Activated CD4-positive, alpha-beta T cell treated with anti-CD3 and anti-CD28 coated beads, Interleukin-2, amount 10 ng/mL, durations not matched to agents 24 days and 14 days (primary cell): ENCODE data around the gene SLCO3A1. TPM values are rescaled to one million over a fixed set of nuclear protein-coding genes. Genes with fewer than 3 reads are reported as not detected.
A peak's percentile ranks its signal among the peaks of the same experiment; 100 is the strongest.

Source experiments
- DNase-seq: peaks from one replicate; pipeline ENCODE4 v3.0.0; 2022
- H3K27ac Mint-ChIP-seq: one replicate; pipeline ENCODE4 v1.8.0; 2022; ENCODE audit warnings: mild to moderate bottlenecking, mixed read lengths
- H3K27me3 Mint-ChIP-seq: one replicate; pipeline ENCODE4 v1.8.0; 2022; ENCODE audit warnings: mixed read lengths
- H3K36me3 Mint-ChIP-seq: one replicate; pipeline ENCODE4 v1.8.0; 2022; ENCODE audit warnings: low read depth, mild to moderate bottlenecking, mixed read lengths
- H3K4me1 Mint-ChIP-seq: one replicate; pipeline ENCODE4 v1.8.0; 2021; ENCODE audit warnings: mixed read lengths
- H3K4me3 Mint-ChIP-seq: one replicate; pipeline ENCODE4 v1.8.0; 2022; ENCODE audit warnings: mild to moderate bottlenecking, moderate library complexity, mixed read lengths
- H3K9me3 Mint-ChIP-seq: one replicate; pipeline ENCODE4 v1.8.0; 2021; ENCODE audit warnings: mixed read lengths
- intact Hi-C: fragments of 100-400 bp; cut with micrococcal nuclease; formaldehyde crosslinking; loops from one replicate; pipeline ENCODE4 v1.15.1; 2023
- total RNA-seq: library from RNA; stranded (reverse); gene quantifications from 2 replicates; pipeline ENCODE4 v1.2.3, GENCODE V29; 2022

Gene SLCO3A1
- total RNA-seq, 1 donor from 2014 or later = 16.3 TPM

- Mint-ChIP-seq H3K9me3 (no peaks in the 10 kb centered on the region), H3K36me3 (no peaks in the 10 kb centered on the region), H3K4me1 (peaks cover 9% of the 10 kb centered on the region), H3K27ac (no peak overlapping the region), H3K27me3 (no peaks in the 10 kb centered on the region), H3K4me3 (no peak overlapping the region)
- intact Hi-C loops = no loop called here
- DNase-seq = no peak
These were observed 76.6 kb downstream of the SLCO3A1 start for GRCh38 chr15:91930092-91930491.

DNA sequence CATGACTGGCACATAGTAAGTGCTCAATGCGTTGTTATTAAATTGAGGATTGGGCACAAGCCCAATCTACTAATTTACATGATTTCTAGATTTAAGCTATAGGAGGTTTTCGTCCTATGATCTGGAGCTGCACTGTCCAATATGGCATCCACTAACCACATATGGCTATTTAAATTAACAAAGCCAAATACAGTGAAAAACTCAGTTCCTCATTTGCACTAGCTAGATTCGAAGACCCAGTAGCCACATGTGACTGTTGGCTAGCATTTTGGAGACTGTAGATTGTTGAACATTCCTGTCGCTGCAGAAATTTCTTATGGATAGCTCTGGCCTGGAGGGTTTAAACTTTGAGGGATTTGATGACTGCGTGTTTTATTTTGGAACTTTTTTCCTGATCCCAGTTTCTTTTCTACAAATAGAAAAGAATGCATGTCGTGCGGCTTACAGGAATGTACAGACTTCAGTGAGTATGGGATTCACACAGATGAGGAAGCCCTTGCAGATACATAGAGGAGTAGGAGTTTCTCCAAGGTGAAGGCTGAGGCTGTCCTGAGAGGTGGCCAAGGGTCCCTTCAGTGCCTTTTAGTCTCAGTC lies 82.8 kb downstream of the SLCO3A1 start:
- H3K27me3 Mint-ChIP-seq = no peaks in the 10 kb centered on the region
- intact Hi-C loops = no loop called here
- no peak overlapping the region for H3K27ac Mint-ChIP-seq
- H3K9me3 Mint-ChIP-seq = no peaks in the 10 kb centered on the region
- no peaks in the 10 kb centered on the region for H3K36me3 Mint-ChIP-seq
- no peak for DNase-seq
- no peak overlapping the region for H3K4me3 Mint-ChIP-seq
- peaks cover 21% of the 10 kb centered on the region for H3K4me1 Mint-ChIP-seq

DNA sequence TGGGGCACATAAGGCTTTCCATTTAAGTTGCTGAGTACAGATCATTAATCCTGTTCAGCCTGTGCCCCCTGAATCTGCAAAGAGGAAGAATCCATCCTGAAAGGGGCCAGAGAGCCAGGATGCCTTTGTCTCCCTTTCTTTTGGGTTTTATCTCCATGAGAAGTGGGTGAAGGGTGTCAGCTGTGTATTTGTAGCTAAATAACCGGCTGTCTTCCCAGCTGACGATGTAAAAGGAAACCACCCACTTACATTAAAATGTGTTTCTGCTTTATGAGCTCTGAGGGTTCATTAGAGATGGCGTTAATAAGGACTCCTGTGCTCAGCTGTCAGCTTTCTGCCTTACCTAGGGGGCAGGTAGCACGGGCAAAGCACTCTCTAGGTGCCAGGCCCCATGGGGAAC lies 83.4 kb downstream of the SLCO3A1 start:
- Mint-ChIP-seq H3K4me3 (no peak overlapping the region), H3K36me3 (no peaks in the 10 kb centered on the region), H3K4me1 (peaks cover 23% of the 10 kb centered on the region), H3K27ac (no peak overlapping the region), H3K27me3 (no peaks in the 10 kb centered on the region), H3K9me3 (no peaks in the 10 kb centered on the region)
- DNase-seq = no peak
- intact Hi-C loops = no loop called here

GRCh38 chr15:91938136-91938535 lies 84.6 kb downstream of the SLCO3A1 start:
- Mint-ChIP-seq H3K27me3 (no peaks in the 10 kb centered on the region), H3K36me3 (no peaks in the 10 kb centered on the region), H3K4me3 (no peak overlapping the region), H3K27ac (no peak overlapping the region), H3K9me3 (no peaks in the 10 kb centered on the region), H3K4me1 (peaks cover 32% of the 10 kb centered on the region)
- DNase-seq = no peak
- intact Hi-C loops = no loop called here

- Mint-ChIP-seq H3K9me3 (no peaks in the 10 kb centered on the region), H3K4me3 (no peak overlapping the region), H3K27me3 (no peaks in the 10 kb centered on the region), H3K36me3 (no peaks in the 10 kb centered on the region), H3K27ac (no peak overlapping the region), H3K4me1 (peaks cover 42% of the 10 kb centered on the region)
- DNase-seq = no peak
- intact Hi-C loops = no loop called here
These were observed 85.9 kb downstream of the SLCO3A1 start for GRCh38 chr15:91939403-91939831.

DNA sequence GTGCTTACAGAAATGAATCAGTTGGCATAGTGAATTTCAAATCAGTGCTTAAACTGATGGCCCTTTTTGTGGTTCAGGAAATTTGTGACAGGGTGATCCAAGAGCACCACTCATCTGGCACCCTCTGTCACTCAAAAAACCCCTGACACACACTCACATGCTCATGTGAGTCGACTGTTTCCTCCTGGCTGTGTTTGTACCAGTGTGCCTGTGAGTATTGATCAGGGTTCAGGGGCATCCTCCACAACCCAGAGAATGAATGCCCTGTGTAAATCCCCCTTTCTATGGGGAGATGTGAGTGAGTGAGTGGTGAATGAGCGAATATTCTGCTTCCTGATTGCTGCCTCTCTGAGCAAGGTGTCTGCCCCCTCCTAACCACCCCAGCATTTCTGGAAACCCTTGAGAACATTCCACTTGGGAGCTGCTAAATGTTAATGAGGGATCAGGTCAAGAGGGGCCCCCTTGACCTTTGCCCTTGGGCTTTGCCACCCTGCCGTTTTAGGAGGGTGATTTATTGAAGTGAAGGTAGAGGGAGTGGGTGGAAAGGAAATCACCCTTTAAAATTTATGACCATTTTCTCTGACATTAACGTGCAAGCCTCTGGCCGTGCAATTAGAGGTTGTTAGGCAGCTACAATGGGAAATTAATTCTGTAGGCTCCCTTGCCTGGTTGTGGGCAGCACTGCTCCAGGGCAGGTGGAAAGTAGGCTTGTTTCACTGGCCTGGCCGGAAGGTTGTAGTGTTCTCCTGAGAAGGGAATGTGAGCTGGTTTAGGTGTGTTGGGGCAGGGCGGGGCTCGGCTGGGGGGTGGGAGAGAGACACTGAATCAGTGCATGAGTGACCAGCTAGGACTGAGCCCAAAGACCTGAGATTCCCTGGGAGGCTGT lies 87.2 kb downstream of the SLCO3A1 start:
- intact Hi-C loops = loop anchor here (5.0 kb wide), 1 partner anchor 638 kb away; no protein-coding TSS in a partner anchor
- peaks cover 37% of the 10 kb centered on the region for H3K4me1 Mint-ChIP-seq

GRCh38 chr15:91941871-91942658 lies 88.6 kb downstream of the SLCO3A1 start:
- Mint-ChIP-seq H3K4me3 (no peak overlapping the region), H3K27ac (no peak overlapping the region), H3K36me3 (peaks cover 4% of the 10 kb centered on the region)

More for the DNA sequence above, 87.2 kb downstream of the SLCO3A1 start:
- Mint-ChIP-seq H3K27me3 (peaks cover 4% of the 10 kb centered on the region), H3K36me3 (peaks cover 4% of the 10 kb centered on the region), H3K4me3 (no peak overlapping the region), H3K27ac (no peak overlapping the region), H3K9me3 (peaks cover 6% of the 10 kb centered on the region)
- DNase-seq = no peak

GRCh38 chr15:91942720-91943394 lies 89.3 kb downstream of the SLCO3A1 start:
- Mint-ChIP-seq H3K27ac (peak overlapping the region; percentile 85), H3K4me1 (peaks cover 38% of the 10 kb centered on the region), H3K4me3 (peak overlapping the region; percentile 75), H3K36me3 (peaks cover 4% of the 10 kb centered on the region), H3K27me3 (peaks cover 4% of the 10 kb centered on the region), H3K9me3 (peaks cover 6% of the 10 kb centered on the region)
- intact Hi-C loops = loop anchor here (1.0 to 5.0 kb wide), 3 partner anchors 88 to 641 kb away; no protein-coding TSS in a partner anchor
- DNase-seq = peak; percentile 88

More at GRCh38 chr15:91941871-91942658, 88.6 kb downstream of the SLCO3A1 start:
- intact Hi-C loops = loop anchor here (1.0 to 5.0 kb wide), 3 partner anchors 87 to 640 kb away; no protein-coding TSS in a partner anchor
- H3K27me3 Mint-ChIP-seq = peaks cover 4% of the 10 kb centered on the region
- DNase-seq = no peak
- H3K9me3 Mint-ChIP-seq = peaks cover 6% of the 10 kb centered on the region
- H3K4me1 Mint-ChIP-seq = peaks cover 36% of the 10 kb centered on the region

DNA sequence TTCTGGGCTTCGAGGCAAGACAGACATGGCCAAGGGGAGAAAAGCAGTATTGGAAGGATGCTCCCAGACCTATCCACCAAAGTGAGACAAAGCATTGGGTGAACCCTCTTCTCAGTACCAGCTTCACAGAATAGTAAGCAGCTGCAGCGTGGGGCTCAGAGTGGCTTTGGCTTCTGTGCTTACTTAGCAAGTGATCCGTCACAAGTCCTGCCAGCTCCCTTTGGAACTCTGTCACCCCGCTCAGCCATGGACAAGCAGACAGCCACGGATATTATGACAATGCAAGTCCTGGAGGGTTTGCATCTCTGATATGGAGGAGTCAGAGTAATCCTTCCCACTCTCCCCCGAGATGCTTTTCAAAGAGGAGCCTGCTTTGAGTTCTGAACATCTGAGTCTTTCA lies 90.8 kb downstream of the SLCO3A1 start:
- Mint-ChIP-seq H3K27me3 (peaks cover 4% of the 10 kb centered on the region), H3K4me3 (no peak overlapping the region)
- intact Hi-C loops = loop anchor here (5.0 kb wide), 1 partner anchor 642 kb away; no protein-coding TSS in a partner anchor

DNA sequence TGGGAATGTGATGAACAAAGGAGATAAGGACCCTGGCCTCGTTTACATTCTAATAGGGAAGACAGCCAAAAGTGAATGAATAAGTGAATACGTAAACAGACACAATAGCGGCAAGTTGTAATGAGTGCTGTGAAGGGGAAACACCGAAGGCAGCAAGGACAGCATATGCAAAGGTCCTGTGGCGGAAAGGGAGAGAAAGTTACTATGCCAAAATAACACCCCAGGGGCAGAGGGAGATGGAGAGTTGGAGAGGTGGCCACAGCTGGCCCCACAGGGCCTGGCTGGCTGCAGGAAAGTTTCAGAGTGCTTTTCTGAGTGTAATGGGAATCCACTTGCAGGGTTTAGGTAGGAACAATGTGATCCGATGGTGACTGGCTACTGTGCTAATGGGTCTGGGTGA lies 91.9 kb downstream of the SLCO3A1 start:
- Mint-ChIP-seq H3K9me3 (peaks cover 6% of the 10 kb centered on the region), H3K36me3 (peaks cover 4% of the 10 kb centered on the region), H3K27me3 (peaks cover 4% of the 10 kb centered on the region), H3K4me3 (no peak overlapping the region), H3K27ac (no peak overlapping the region), H3K4me1 (peaks cover 32% of the 10 kb centered on the region)
- no peak for DNase-seq
- intact Hi-C loops = no loop called here

More for the DNA sequence above, 90.8 kb downstream of the SLCO3A1 start:
- Mint-ChIP-seq H3K9me3 (peaks cover 6% of the 10 kb centered on the region), H3K36me3 (peaks cover 4% of the 10 kb centered on the region), H3K27ac (no peak overlapping the region), H3K4me1 (peaks cover 37% of the 10 kb centered on the region)
- DNase-seq = no peak

DNA sequence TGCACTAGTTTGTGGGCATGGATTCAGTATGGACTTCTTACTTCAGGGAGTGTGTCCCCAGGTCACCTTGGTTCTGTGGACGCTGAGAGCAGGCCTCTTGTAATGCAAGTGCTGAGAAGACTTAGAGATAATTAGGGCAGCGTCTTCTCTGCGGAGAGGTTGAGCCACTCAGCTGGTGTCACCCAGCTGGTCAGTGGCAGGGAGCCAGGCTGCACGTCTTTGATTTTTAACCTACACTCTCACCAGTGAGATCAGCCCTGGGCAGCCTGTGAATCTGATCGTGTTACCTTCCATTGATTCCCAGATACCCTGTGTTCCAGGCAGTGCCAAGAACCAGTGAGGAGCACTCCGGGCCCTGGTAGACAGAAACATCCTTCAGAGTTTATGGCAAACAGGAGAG lies 92.6 kb downstream of the SLCO3A1 start:
- Mint-ChIP-seq H3K27ac (no peak overlapping the region), H3K27me3 (peaks cover 4% of the 10 kb centered on the region), H3K4me1 (peaks cover 32% of the 10 kb centered on the region), H3K9me3 (peaks cover 6% of the 10 kb centered on the region), H3K4me3 (no peak overlapping the region), H3K36me3 (peaks cover 4% of the 10 kb centered on the region)
- DNase-seq = no peak
- intact Hi-C loops = no loop called here

DNA sequence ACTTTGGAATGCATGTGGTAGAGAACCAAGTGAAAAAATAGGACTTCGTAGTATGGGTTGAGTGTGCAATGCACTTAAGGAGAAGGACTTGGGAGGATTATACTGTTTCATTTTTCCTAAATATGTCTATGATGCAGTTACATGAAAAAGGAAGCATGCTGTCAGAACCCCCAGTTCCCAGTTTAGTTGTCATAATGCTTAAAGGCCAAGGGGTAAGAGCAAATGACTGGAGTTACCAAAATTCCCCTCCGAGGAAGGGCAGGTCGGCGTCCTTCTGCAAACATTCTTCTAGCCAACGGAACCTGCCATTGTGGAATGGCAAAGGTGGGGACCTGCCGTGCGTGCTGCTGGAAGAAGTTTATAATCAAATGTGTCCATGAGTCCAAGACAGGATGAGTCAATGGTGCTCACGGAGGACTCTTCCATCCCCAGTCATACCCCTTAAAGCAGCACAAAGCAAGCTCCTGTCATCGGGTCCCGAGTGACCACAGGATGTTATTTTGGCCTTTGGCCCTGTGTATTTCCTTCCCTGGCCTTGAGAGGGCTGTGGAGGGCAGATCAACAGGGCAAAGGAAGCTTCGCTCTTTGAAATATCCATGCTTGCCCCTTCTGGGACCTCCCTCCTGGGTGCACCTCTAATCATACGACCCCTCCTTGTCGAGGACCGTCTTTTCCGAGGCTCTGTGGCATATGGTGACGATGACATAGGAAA lies 93.2 kb downstream of the SLCO3A1 start:
- Mint-ChIP-seq H3K9me3 (peaks cover 6% of the 10 kb centered on the region), H3K27me3 (peaks cover 4% of the 10 kb centered on the region), H3K27ac (no peak overlapping the region), H3K4me1 (peaks cover 32% of the 10 kb centered on the region), H3K36me3 (peaks cover 4% of the 10 kb centered on the region), H3K4me3 (no peak overlapping the region)
- intact Hi-C loops = no loop called here
- DNase-seq = no peak

DNA sequence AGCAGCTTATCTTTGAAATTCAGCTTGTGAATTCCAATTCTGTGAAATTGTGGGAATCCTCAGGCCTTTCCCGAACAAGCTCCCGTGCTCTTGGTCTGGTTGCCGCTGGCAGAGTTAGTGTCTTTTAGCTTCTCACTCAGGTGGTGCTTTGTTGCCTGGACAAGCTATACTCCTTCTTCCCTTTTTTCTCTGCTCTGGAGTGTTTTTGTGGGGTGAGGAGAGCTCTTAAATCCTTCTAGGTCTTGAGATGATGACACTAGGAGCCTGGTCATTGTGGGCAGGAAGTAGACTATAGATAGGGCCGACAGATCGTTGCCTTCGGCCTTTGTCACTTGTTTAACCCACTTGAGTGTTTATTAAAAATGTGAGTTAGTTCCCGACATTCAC lies 93.8 kb downstream of the SLCO3A1 start:
- intact Hi-C loops = no loop called here
- Mint-ChIP-seq H3K27me3 (peaks cover 4% of the 10 kb centered on the region), H3K4me1 (peaks cover 31% of the 10 kb centered on the region), H3K27ac (no peak overlapping the region), H3K4me3 (no peak overlapping the region), H3K9me3 (peaks cover 6% of the 10 kb centered on the region), H3K36me3 (peaks cover 4% of the 10 kb centered on the region)
- no peak for DNase-seq
